Prostate gland (tissue), 2 donors: ENCODE results near the gene SDR39U1. TPM values are rescaled to one million over a fixed set of nuclear protein-coding genes. Genes with fewer than 3 reads are reported as not detected.

Experiments
- DNase-seq: peaks from one replicate; pipeline ENCODE4 v3.0.0-alpha.2; 2019; ENCODE audit warnings: low spot score
- H3K27ac ChIP-seq, 2 donors: fragments of 200-600 bp; sonication (generic); 2 replicates each; pipeline ENCODE4 v1.5.1; 2017 to 2019
- H3K27me3 ChIP-seq: fragments of 200-600 bp; sonication (generic); replicated peaks from 2 replicates; pipeline ENCODE4 v1.5.1; 2019; ENCODE audit not compliant: insufficient read depth
- H3K36me3 ChIP-seq, 2 donors: fragments of 200-600 bp; sonication (generic); 1 replicate in 1 of 2; 2 replicates in 1 of 2; pipeline versions ENCODE4 v1.5.1 to v1.8.1; 2017 to 2019
- H3K4me1 ChIP-seq: fragments of 200-600 bp; sonication (generic); replicated peaks from 2 replicates; pipeline ENCODE4 v1.5.1; 2019
- H3K4me3 ChIP-seq, 2 donors: fragments of 200-600 bp; sonication (generic); 2 replicates each; pipeline ENCODE4 v1.5.1; 2017 to 2019
- H3K9me3 ChIP-seq: fragments of 200-600 bp; sonication (generic); 2 replicates; pipeline ENCODE4 v1.5.1; 2017
- POLR2A ChIP-seq: fragments of 450-650 bp; IDR thresholded peaks from one replicate; pipeline ENCODE4 v1.6.1; 2016; ENCODE audit warnings: antibody characterized with exemption, mild to moderate bottlenecking
- POLR2AphosphoS5 ChIP-seq: sonication (generic); formaldehyde crosslinking; IDR thresholded peaks from one replicate; pipeline ENCODE4 v1.6.1; 2017; ENCODE audit warnings: antibody characterized with exemption
- WGBS: methylation state at CpG from one replicate; pipeline ENCODE4 v1.1.5; 2018; 5-methylcytosine and 5-hydroxymethylcytosine counted together
- intact Hi-C: fragments of 100-400 bp; cut with DNase I; formaldehyde crosslinking; loops from one replicate; pipeline ENCODE4 v1.14.2; 2022
- total RNA-seq, 2 donors: library from RNA; depleted of rRNA; stranded (reverse); fragments of >200 nt; gene quantifications; one replicate each; pipeline ENCODE4 v1.1.0, GENCODE V29; 2016
- TF ChIP-seq, protein P1 (sequence below), 4 experiments: fragments of 200-600 bp in 2 of 4; fragments of 450-650 bp in 2 of 4; sonication (generic) in 2 of 4; IDR thresholded peaks; 1 replicate in 3 of 4; 2 replicates in 1 of 4; pipeline ENCODE4 v1.5.1; 2016 to 2019; ENCODE audit warnings: antibody characterized with exemption in 4 of 4, mild to moderate bottlenecking in 2 of 4, moderate library complexity in 2 of 4

Gene SDR39U1
- total RNA-seq, 2 donors from 2014 or later, result 49.5 to 64.4 TPM

DNA sequence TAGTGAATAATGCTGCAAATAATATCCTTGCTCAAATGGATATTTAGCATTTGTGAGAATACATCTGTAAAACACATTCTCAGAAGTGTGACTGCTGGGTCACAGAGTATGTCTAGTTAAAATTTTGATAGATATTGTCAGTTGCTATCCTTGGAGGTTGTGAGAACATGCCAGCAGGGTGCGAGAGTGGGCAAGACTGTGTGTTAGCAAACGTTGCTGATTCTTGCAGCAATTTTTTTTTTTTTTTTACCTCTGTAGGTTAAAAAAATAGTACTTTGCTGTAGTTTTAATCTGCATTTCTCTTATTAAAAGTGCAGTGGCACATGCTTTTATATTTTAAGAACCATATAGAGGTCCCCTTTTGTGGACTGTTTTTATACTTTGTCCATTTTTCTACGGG, 48.3 kb downstream of the SDR39U1 start:
- Histone ChIP-seq H3K9me3 (no peaks in the 10 kb centered on the region), H3K4me1 (no peaks in the 10 kb centered on the region), H3K27me3 (no peaks in the 10 kb centered on the region), H3K4me3 (no peak overlapping the region), H3K27ac (no peak overlapping the region), H3K36me3 (no peaks in the 10 kb centered on the region)
- no peak for DNase-seq
- WGBS, result 39% methylated on average over 3 of the region's 3 CpGs
- intact Hi-C loops, result no loop called here
- TF ChIP-seq, protein P1, sequence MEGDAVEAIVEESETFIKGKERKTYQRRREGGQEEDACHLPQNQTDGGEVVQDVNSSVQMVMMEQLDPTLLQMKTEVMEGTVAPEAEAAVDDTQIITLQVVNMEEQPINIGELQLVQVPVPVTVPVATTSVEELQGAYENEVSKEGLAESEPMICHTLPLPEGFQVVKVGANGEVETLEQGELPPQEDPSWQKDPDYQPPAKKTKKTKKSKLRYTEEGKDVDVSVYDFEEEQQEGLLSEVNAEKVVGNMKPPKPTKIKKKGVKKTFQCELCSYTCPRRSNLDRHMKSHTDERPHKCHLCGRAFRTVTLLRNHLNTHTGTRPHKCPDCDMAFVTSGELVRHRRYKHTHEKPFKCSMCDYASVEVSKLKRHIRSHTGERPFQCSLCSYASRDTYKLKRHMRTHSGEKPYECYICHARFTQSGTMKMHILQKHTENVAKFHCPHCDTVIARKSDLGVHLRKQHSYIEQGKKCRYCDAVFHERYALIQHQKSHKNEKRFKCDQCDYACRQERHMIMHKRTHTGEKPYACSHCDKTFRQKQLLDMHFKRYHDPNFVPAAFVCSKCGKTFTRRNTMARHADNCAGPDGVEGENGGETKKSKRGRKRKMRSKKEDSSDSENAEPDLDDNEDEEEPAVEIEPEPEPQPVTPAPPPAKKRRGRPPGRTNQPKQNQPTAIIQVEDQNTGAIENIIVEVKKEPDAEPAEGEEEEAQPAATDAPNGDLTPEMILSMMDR (IDR thresholded peaks at IDR 0.05), result no peak
- TF ChIP-seq POLR2AphosphoS5, result no peak
- no peak for TF ChIP-seq POLR2A

DNA sequence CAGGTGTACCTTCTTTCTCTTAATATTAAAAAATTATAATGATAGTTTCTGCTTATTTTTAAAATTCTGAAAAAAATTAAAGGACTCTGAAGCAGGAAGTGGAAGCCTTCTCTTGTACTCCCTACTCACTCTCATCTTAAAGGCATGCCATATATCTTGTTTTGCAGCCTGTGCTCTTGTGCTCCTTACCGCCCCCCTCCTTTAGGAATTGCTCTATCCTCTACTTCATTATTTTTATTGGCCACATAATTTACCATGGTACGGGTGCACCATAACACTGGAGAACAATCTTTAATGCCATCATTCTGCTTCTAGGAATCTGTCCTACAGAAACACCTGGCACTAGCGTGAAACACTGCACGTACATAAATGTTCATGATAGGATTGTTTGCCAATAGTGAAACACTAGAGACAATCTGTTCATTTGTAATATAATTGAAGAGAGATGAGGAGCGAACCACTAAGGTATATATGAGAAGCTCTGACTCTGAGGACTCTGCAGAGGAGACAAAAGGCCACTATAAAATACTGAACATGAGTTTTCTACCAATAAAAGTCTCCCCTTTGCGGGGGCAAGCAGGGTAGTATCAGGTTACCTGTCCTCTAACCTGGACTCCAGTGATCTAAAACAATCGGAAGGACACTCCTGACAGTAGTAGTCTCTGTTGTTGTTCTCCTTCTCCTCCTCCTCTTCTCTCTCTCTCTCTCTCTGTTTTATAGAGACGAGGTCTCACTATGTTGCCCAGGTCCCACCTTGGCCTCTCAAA, 50.1 kb downstream of the SDR39U1 start:
- no peak for DNase-seq
- no peaks in the 10 kb centered on the region for H3K9me3 ChIP-seq
- H3K4me1 ChIP-seq, result no peaks in the 10 kb centered on the region
- no peaks in the 10 kb centered on the region for H3K36me3 ChIP-seq
- H3K27me3 ChIP-seq, result no peaks in the 10 kb centered on the region
- H3K27ac ChIP-seq, result peak overlapping the region in 1 of 2 donors; percentile 45
- intact Hi-C loops, result no loop called here
- TF ChIP-seq, protein P1 (IDR thresholded peaks at IDR 0.05), result peak in 1 of 4 experiments; percentile 36
- no peak for TF ChIP-seq POLR2A
- H3K4me3 ChIP-seq, result no peak overlapping the region
- WGBS, result 23% methylated on average over 8 of the region's 8 CpGs

DNA sequence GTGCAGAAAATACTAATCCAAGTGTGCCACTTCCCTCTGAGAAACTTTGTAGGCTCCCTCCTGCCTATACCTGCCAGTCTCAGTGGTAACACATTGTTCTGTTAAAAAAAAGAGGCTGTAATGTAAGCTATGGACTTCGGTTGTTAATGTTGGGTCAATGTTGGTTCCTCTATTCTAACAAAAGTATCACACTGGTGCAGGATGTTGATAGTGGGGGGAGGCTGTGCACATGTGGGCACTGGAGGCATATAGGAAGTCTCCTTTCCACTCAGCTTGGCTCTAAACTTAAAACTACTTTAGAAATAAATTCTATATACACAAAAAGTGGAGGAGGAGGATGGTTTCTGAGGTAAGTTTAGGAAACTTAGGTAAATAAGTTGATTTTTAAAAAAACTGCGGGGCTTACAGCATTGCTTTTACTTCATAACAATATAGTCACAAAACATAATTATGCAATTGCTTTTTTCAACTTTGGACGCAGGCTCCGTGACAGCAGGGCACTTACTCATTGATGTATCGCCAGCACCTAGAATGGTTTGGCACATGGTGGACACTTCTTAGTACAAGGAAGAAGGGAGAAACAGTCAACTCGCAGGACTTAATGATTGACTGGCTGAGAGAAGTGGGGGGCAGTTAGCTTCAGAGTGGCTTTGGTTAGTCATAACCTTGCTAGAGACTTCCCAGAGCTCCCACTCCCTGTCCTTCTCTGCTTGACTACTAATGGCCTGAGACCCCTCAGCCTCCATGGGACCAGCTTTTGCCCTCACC, 51.7 kb downstream of the SDR39U1 start:
- Histone ChIP-seq H3K4me1 (no peaks in the 10 kb centered on the region), H3K27ac (no peak overlapping the region), H3K27me3 (no peaks in the 10 kb centered on the region), H3K36me3 (no peaks in the 10 kb centered on the region), H3K4me3 (no peak overlapping the region), H3K9me3 (no peaks in the 10 kb centered on the region)
- TF ChIP-seq POLR2A, result no peak
- no peak for TF ChIP-seq POLR2AphosphoS5
- TF ChIP-seq, protein P1 (IDR thresholded peaks at IDR 0.05), result no peak
- DNase-seq, result no peak
- intact Hi-C loops, result no loop called here
- WGBS, result 64% methylated on average over 6 of the region's 6 CpGs

Other genes starting within 250 kb of the SDR39U1 start
- gene TM9SF1, start 247.3 kb downstream of the SDR39U1 start, total RNA-seq, result 100 to 1,000 TPM in 1 of 2 donors, 10 to 100 TPM in 1; 68.9 to 113 TPM
- 1 to 10 TPM in 1 of 2 donors, not detected in 1; 1.2 TPM for gene TSSK4, start 237.1 kb downstream of the SDR39U1 start, total RNA-seq
- gene CHMP4A, start 229.3 kb downstream of the SDR39U1 start, total RNA-seq, result 10 to 100 TPM; 61.5 to 66.8 TPM
- 10 to 100 TPM; 19.1 to 25.5 TPM for gene MDP1, start 226.7 kb downstream of the SDR39U1 start, total RNA-seq
- 100 to 1,000 TPM; 114 to 185 TPM for gene NEDD8, start 210.4 kb downstream of the SDR39U1 start, total RNA-seq
- gene GMPR2, start 209.8 kb downstream of the SDR39U1 start, total RNA-seq, result 100 to 1,000 TPM in 1 of 2 donors, 10 to 100 TPM in 1; 54.5 to 106 TPM
- gene TINF2, start 200.2 kb downstream of the SDR39U1 start, total RNA-seq, result 10 to 100 TPM; 65.5 to 66.8 TPM
- gene TGM1, start 179.6 kb downstream of the SDR39U1 start, total RNA-seq, result 10 to 100 TPM in 1 of 2 donors, 1 to 10 TPM in 1; 6.6 to 11.4 TPM
- gene RABGGTA, start 171.2 kb downstream of the SDR39U1 start, total RNA-seq, result 10 to 100 TPM; 45.5 to 63.5 TPM
- 10 to 100 TPM; 16.9 to 74.0 TPM for gene DHRS1, start 143.0 kb downstream of the SDR39U1 start, total RNA-seq
- gene NOP9, start 142.9 kb downstream of the SDR39U1 start, total RNA-seq, result 10 to 100 TPM; 21.2 to 22.9 TPM
- 10 to 100 TPM in 1 of 2 donors, 1 to 10 TPM in 1; 9.1 to 17.8 TPM for gene CIDEB, start 134.8 kb downstream of the SDR39U1 start, total RNA-seq
- 10 to 100 TPM; 19.5 to 27.3 TPM for gene LTB4R2, start 132.6 kb downstream of the SDR39U1 start, total RNA-seq
- gene LTB4R, start 131.3 kb downstream of the SDR39U1 start, total RNA-seq, result 10 to 100 TPM; 11.8 to 14.2 TPM
- 10 to 100 TPM; 19.4 to 28.7 TPM for gene ADCY4, start 107.7 kb downstream of the SDR39U1 start, total RNA-seq
- 1 to 10 TPM; 1.9 to 7.6 TPM for gene RIPK3, start 102.8 kb downstream of the SDR39U1 start, total RNA-seq
- gene NFATC4, start 74.6 kb downstream of the SDR39U1 start, total RNA-seq, result 10 to 100 TPM in 1 of 2 donors, 1 to 10 TPM in 1; 6.3 to 41.1 TPM
- gene NYNRIN, start 43.8 kb downstream of the SDR39U1 start, total RNA-seq, result 10 to 100 TPM; 10.5 to 26.5 TPM
- 10 to 100 TPM in 1 of 2 donors, 1 to 10 TPM in 1; 2.4 to 11.1 TPM for gene CBLN3, start 13.1 kb downstream of the SDR39U1 start, total RNA-seq
- gene KHNYN, start 12.8 kb downstream of the SDR39U1 start, total RNA-seq, result 10 to 100 TPM; 57.0 to 91.2 TPM
- not detected for gene CMA1, start 65.5 kb upstream of the SDR39U1 start, total RNA-seq
- gene CTSG, start 133.5 kb upstream of the SDR39U1 start, total RNA-seq, result 1 to 10 TPM in 1 of 2 donors, not detected in 1; 3.9 TPM
- under 1 TPM in 1 of 2 donors, not detected in 1; 0.55 TPM for gene GZMH, start 166.9 kb upstream of the SDR39U1 start, total RNA-seq
- 1 to 10 TPM in 1 of 2 donors, not detected in 1; 1.1 TPM for gene GZMB, start 191.4 kb upstream of the SDR39U1 start, total RNA-seq